Fibroblast of skin of left biceps (primary cell): Measurements from ENCODE around the gene C6orf52.

ENCODE experiments used
- DNase-seq, 2 experiments: peaks; one replicate each; pipeline ENCODE4 v3.0.0-alpha.2; 2013; ENCODE audit warnings: low read depth in 2 of 2

C6orf52 gene

GRCh38 chr6:10655508-10656055, 38.8 kb downstream of the C6orf52 start:
- DNase-seq, result no peak

DNA sequence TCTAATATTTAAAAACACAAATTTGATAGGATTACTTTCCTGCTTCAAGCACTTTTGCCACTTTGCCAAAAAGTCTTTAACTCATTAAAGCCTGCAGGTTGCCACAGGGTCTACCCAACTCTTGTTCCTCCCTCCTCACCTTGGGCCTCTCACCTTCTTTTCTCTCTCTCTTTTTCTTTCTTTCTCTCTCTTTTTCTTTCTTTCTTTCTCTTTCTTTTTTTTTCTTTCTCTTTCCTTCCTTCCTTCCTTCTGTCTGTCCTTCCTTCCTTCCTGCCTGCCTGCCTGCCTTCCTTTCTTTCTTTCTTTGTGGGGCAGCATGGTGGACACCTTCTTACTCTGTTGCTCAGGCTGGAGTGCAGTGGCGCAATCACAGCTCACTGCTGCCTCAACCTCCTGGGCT, 50.2 kb downstream of the C6orf52 start:
- no peak for DNase-seq

GRCh38 chr6:10643201-10643651, 51.2 kb downstream of the C6orf52 start:
- DNase-seq, result no peak

GRCh38 chr6:10641528-10641927, 52.9 kb downstream of the C6orf52 start:
- DNase-seq, result no peak

DNA sequence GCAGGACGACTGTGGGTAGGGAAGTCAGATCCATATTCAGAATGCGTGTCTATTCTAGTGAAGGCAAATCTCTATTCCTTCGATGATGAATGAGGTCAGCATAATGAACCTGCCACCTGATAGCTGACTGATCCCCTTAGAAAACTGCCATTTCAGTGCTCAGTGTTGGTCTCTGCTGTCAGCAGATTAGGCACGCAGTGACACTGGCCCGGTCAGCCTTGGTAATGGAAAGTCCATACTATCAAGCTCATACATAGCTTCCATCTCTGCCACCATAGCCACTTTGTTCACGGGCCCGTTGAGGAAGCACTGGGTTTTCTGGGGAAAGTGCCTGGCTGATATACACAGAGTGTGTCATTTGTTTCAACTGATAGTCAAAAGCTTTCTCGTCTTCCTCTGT, 54.0 kb downstream of the C6orf52 start:
- no peak for DNase-seq

DNA sequence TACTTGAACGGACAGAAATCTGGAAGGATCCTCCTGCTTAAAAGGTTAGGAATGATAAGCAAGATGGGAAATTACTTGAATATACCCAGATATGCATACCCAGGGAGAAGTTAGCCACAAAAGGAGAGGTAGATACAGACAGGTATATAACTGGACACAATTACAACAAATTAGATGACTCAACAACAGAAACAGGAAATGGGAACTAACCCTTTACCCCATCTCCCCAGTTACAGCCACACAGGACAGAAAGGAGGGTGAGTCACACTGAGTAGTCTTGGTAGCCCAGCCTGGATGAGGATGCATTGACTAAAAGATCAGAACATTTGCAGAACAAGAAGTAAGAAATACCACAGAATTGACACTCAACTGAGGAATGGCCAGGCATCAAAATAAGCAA, 61.2 kb downstream of the C6orf52 start:
- no peak for DNase-seq

GRCh38 chr6:10630178-10630577, 64.2 kb downstream of the C6orf52 start:
- DNase-seq, result no peak

GRCh38 chr6:10627800-10628199, 66.6 kb downstream of the C6orf52 start:
- no peak for DNase-seq

DNA sequence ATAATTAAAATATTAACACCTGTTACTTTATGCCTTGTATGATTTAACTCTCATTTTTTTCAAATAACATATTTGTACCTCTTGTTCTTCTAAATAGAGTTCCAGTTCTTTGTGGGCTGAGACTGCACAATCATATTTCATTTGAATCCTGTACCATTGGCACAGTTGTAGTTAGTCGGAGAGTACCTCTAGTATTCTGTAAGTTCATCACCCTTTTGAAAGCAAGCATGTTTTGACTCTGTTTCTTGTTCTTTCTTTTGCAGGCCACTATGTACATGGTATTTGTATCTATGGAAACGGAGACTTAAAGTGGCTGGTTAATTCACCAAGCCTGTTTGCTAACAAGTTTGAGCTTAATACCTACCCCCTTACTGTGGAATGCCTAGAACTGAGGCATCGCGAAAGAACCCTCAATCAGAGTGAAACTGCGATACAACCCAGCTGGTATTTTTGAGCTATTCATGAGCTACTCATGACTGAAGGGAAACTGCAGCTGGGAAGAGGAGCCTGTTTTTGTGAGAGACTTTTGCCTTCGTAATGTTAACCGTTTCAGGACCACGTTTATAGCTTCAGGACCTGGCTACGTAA, 68.2 kb downstream of the C6orf52 start:
- no peak for DNase-seq

GRCh38 chr6:10624836-10625235, 69.6 kb downstream of the C6orf52 start:
- DNase-seq, result no peak

- DNase-seq, result no peak
Measured at GRCh38 chr6:10621847-10622246, 72.6 kb downstream of the C6orf52 start.
